ENCODE results near the gene JPH2. TPM values are rescaled to one million over a fixed set of nuclear protein-coding genes. Genes with fewer than 3 reads are reported as not detected.

The JPH2 gene
- total RNA-seq, 2 experiments from 2014 or later: not detected

DNA sequence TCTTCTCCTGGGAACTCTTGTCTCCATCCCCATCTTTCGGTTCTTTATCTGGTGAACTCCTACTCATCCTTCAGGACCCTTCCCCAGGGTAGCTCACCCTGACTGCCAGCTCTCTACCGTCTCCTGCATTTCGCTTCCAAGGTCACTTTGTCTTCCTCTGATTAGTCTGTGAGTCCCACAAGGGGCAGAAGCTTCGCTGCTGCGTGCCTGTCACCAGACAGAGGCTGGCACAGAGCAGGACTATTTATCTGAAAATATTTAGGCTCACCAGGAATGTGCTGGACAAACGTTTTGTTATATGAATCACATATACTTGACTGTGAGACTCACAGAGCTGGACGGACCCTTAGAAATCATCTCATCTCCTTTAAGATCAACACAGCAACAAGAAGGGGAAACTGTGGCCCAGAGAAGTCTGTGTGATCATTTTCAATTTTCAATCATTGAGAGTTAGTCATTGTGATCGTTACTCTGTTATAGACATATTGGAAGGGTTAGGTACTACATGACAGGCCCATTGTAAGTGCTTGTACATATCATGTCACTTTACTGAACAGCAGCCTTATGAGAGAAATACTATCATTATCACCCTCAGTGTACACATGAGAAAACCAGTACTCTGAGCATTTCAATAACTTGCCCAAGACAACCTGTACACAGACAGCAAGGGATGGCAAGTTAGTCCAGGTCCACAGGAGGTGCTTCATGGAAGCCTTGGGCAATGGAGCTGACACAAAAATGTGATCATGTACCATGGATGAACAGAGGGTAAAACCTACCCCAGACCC, 51.4 kb downstream of the JPH2 start:
- ChIA-PET POLR2A (no interaction called here), CTCF (no interaction called here)

DNA sequence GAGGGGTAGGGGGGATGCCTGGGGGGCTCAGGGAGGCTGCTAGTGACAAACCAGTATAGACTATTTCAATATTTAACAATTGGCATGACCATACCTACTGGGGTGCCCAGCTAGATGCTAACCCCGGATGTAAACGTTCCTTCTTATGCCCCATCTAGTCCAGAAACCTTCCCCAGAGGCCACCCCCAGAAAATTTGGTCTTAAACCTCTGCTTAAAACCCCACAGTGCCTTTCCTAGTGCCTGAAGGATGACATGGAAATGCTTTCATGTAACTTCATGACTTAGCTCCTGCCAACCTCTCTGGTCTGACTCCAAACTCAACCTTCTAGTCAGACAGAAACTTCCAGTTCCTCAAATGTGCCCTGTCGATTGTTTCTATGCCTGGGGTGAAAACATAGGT, 52.0 kb downstream of the JPH2 start:
- no peaks in the 10 kb centered on the region for H3K9me3 ChIP-seq (ENCODE audit: control insufficient read depth in 1 of 2, insufficient read depth in 1 of 2, low read length in 2 of 2)
- H3K27ac ChIP-seq (ENCODE audit: low read depth in 1 of 2, low read length in 2 of 2): no peak overlapping the region
- H3K27me3 ChIP-seq (ENCODE audit: control insufficient read depth in 1 of 2, insufficient read depth in 2 of 2, low read length in 2 of 2): peaks cover 4 to 12% of the 10 kb centered on the region in 2 experiments
- Mint-ChIP-seq H3K27me3 (peaks cover 27% of the 10 kb centered on the region), H3K4me3 (no peak overlapping the region), H3K4me1 (ENCODE audit: low read depth) (no peaks in the 10 kb centered on the region), H3K9me3 (no peaks in the 10 kb centered on the region), H3K36me3 (ENCODE audit: low read depth) (no peaks in the 10 kb centered on the region), H3K27ac (peak overlapping the region; percentile 30)
- peak; percentile 60 for ATAC-seq (ENCODE audit: poor library complexity)
- H3K4me3 ChIP-seq (ENCODE audit: low read length): no peak overlapping the region
- ChIA-PET POLR2A (no interaction called here), CTCF (no interaction called here)
- intact Hi-C loops (cut with DNase I, micrococcal nuclease): no loop called here
- DNase-seq: peak in 1 of 14 experiments; percentile 29
- TF ChIP-seq, protein P1, sequence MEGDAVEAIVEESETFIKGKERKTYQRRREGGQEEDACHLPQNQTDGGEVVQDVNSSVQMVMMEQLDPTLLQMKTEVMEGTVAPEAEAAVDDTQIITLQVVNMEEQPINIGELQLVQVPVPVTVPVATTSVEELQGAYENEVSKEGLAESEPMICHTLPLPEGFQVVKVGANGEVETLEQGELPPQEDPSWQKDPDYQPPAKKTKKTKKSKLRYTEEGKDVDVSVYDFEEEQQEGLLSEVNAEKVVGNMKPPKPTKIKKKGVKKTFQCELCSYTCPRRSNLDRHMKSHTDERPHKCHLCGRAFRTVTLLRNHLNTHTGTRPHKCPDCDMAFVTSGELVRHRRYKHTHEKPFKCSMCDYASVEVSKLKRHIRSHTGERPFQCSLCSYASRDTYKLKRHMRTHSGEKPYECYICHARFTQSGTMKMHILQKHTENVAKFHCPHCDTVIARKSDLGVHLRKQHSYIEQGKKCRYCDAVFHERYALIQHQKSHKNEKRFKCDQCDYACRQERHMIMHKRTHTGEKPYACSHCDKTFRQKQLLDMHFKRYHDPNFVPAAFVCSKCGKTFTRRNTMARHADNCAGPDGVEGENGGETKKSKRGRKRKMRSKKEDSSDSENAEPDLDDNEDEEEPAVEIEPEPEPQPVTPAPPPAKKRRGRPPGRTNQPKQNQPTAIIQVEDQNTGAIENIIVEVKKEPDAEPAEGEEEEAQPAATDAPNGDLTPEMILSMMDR (IDR thresholded peaks at IDR 0.05): no peak
- no peaks in the 10 kb centered on the region for H3K4me1 ChIP-seq (ENCODE audit: insufficient read depth, low read length)
- no peaks in the 10 kb centered on the region for H3K36me3 ChIP-seq (ENCODE audit: insufficient read depth, low read length)

More for the DNA sequence above, 51.4 kb downstream of the JPH2 start:
- no peaks in the 10 kb centered on the region for H3K9me3 ChIP-seq (ENCODE audit: control insufficient read depth in 1 of 2, insufficient read depth in 1 of 2, low read length in 2 of 2)
- H3K36me3 Mint-ChIP-seq (ENCODE audit: low read depth): no peaks in the 10 kb centered on the region
- no peaks in the 10 kb centered on the region for H3K36me3 ChIP-seq (ENCODE audit: insufficient read depth, low read length)
- no peaks in the 10 kb centered on the region for H3K4me1 Mint-ChIP-seq (ENCODE audit: low read depth)
- no peaks in the 10 kb centered on the region for H3K9me3 Mint-ChIP-seq
- H3K4me3 Mint-ChIP-seq: no peak overlapping the region
- H3K4me3 ChIP-seq (ENCODE audit: low read length): no peak overlapping the region
- peaks cover 33% of the 10 kb centered on the region for H3K27me3 Mint-ChIP-seq
- H3K4me1 ChIP-seq (ENCODE audit: insufficient read depth, low read length): no peaks in the 10 kb centered on the region
- DNase-seq (no peak), ATAC-seq (ENCODE audit: poor library complexity) (peak; percentile 65)
- H3K27ac Mint-ChIP-seq: peak overlapping the region; percentile 30
- peaks cover 4 to 12% of the 10 kb centered on the region in 2 experiments for H3K27me3 ChIP-seq (ENCODE audit: control insufficient read depth in 1 of 2, insufficient read depth in 2 of 2, low read length in 2 of 2)
- intact Hi-C loops (cut with DNase I, micrococcal nuclease): no loop called here
- TF ChIP-seq, protein P1 (IDR thresholded peaks at IDR 0.05): no peak
- H3K27ac ChIP-seq (ENCODE audit: low read depth in 1 of 2, low read length in 2 of 2): no peak overlapping the region

DNA sequence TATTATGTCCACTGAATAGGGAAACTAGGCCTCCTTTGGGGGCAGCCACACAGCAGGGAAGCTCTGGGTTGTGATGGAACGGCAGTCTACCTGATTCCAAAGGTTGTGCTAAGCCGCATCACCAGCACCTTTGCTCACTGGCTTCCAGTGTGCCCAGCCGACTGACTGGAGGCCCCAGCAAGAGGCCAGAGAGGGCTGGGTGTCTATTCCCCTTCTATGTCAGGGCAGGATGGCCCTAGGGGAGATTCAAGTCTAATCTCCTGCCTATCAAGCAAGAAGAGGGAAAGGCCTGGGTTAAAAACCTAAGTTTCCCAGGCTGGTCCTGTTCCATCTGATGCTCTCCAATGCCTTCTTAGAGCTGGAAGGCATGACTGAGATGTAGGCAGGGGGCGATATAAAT, 53.6 kb downstream of the JPH2 start:
- ChIA-PET POLR2A (no interaction called here), CTCF (no interaction called here)
- Histone ChIP-seq H3K4me3 (ENCODE audit: low read length) (no peak overlapping the region), H3K27me3 (ENCODE audit: control insufficient read depth in 1 of 2, insufficient read depth in 2 of 2, low read length in 2 of 2) (peaks cover 4% of the 10 kb centered on the region in 2 experiments), H3K4me1 (ENCODE audit: insufficient read depth, low read length) (no peaks in the 10 kb centered on the region), H3K27ac (ENCODE audit: low read depth in 1 of 2, low read length in 2 of 2) (no peak overlapping the region), H3K9me3 (ENCODE audit: control insufficient read depth in 1 of 2, insufficient read depth in 1 of 2, low read length in 2 of 2) (no peaks in the 10 kb centered on the region), H3K36me3 (ENCODE audit: insufficient read depth, low read length) (no peaks in the 10 kb centered on the region)
- no peaks in the 10 kb centered on the region for H3K4me1 Mint-ChIP-seq (ENCODE audit: low read depth)
- no peak for ATAC-seq (ENCODE audit: poor library complexity)
- H3K9me3 Mint-ChIP-seq: no peaks in the 10 kb centered on the region
- intact Hi-C loops (cut with DNase I, micrococcal nuclease): loop anchor here in 1 of 2 experiments (1.0 kb wide), 1 partner anchor 64 kb away; no protein-coding TSS in a partner anchor
- H3K4me3 Mint-ChIP-seq: no peak overlapping the region
- peaks cover 16% of the 10 kb centered on the region for H3K27me3 Mint-ChIP-seq
- no peak for DNase-seq
- no peaks in the 10 kb centered on the region for H3K36me3 Mint-ChIP-seq (ENCODE audit: low read depth)
- no peak overlapping the region for H3K27ac Mint-ChIP-seq
- TF ChIP-seq, protein P1 (IDR thresholded peaks at IDR 0.05): no peak

Data from CD4-positive, alpha-beta T cell (primary cell).